NCI-H446 (cell line): ENCODE measurements around the gene PLIN1.
A peak's percentile ranks its signal among the peaks of the same experiment; 100 is the strongest.
"Not testable (repeated sequence)": the region's sequence is repeated elsewhere in the genome, so short reads cannot be mapped to it uniquely, and the experiment has no call there.

Experiments
- DNase-seq, 2 experiments: peaks; one replicate each; lab custom pipeline; 2025; lab: John Stamatoyannopoulos, UW

PLIN1 gene

GRCh38 chr15:89679212-89679611 is at the start of gene PLIN1:
Gene PLIN1 (minus strand): TSS chr15:89679367. CDS start chr15:89677489, 1,878 bp downstream.
- no peak for DNase-seq

GRCh38 chr15:89728254-89728653 is 49.1 kb upstream of the PLIN1 start:
- no peak for DNase-seq

- DNase-seq = no peak
These were observed 45.9 kb upstream of the PLIN1 start for GRCh38 chr15:89725064-89725463.

- DNase-seq = no peak
These were observed 45.5 kb upstream of the PLIN1 start for GRCh38 chr15:89724621-89725020.

- DNase-seq = no peak
These were observed 43.9 kb upstream of the PLIN1 start for GRCh38 chr15:89723031-89723430.

- DNase-seq = no peak
These were observed 35.6 kb upstream of the PLIN1 start for GRCh38 chr15:89714775-89715174.

GRCh38 chr15:89707577-89707976 is 28.4 kb upstream of the PLIN1 start:
- no peak for DNase-seq

- no peak for DNase-seq
These were observed 25.2 kb upstream of the PLIN1 start for GRCh38 chr15:89704411-89704810.

GRCh38 chr15:89695198-89695597 is 16.0 kb upstream of the PLIN1 start:
- no peak for DNase-seq

GRCh38 chr15:89693696-89694095 is 14.5 kb upstream of the PLIN1 start:
- no peak for DNase-seq

GRCh38 chr15:89693091-89693490 is 13.9 kb upstream of the PLIN1 start:
- DNase-seq = no peak

- DNase-seq = peak in 1 of 2 experiments; percentile 57
These were observed 11.4 kb upstream of the PLIN1 start, which contains the start of the genes PEX11A and WDR93 for GRCh38 chr15:89690276-89691218. Gene PEX11A (minus strand): TSS chr15:89690754. CDS start chr15:89690632, 122 bp downstream. Gene WDR93 (plus strand): TSS chr15:89690811. CDS start chr15:89701747, 10,936 bp downstream.

GRCh38 chr15:89689930-89690275 is 10.7 kb upstream of the PLIN1 start:
- not testable (repeated sequence) for DNase-seq

- no peak for DNase-seq
These were observed 7.4 kb upstream of the PLIN1 start for GRCh38 chr15:89686522-89686921.

- no peak for DNase-seq
These were observed 6.8 kb upstream of the PLIN1 start for GRCh38 chr15:89685995-89686394.

- DNase-seq = no peak
These were observed 2.0 kb upstream of the PLIN1 start for GRCh38 chr15:89681146-89681545.

- peak; percentile 28 to 61 for DNase-seq
These were observed 1.2 kb upstream of the PLIN1 start for GRCh38 chr15:89680282-89680873.

GRCh38 chr15:89677381-89677780 is 1.8 kb downstream of the PLIN1 start:
- DNase-seq = no peak

GRCh38 chr15:89675606-89676005 is 3.6 kb downstream of the PLIN1 start:
- no peak for DNase-seq

- DNase-seq = no peak
These were observed 4.6 kb downstream of the PLIN1 start for GRCh38 chr15:89674526-89674925.

GRCh38 chr15:89673165-89673512 is 6.0 kb downstream of the PLIN1 start:
- DNase-seq = peak in 1 of 2 experiments; percentile 10

- peak in 1 of 2 experiments; percentile 52 for DNase-seq
These were observed 6.7 kb downstream of the PLIN1 start for GRCh38 chr15:89672221-89673164.
